HG02885 (cell line): ENCODE results near the gene SLC4A9.
A peak's percentile ranks its signal among the peaks of the same experiment; 100 is the strongest.
"Not testable (repeated sequence)": the region's sequence is repeated elsewhere in the genome, so short reads cannot be mapped to it uniquely, and the experiment has no call there.

ENCODE experiments used
- ATAC-seq: cut with Tn5 transposase; IDR thresholded peaks from one replicate; pipeline ENCODE4 v1.9.1; 2021; ENCODE audit warnings: mild to moderate bottlenecking; ENCODE audit not compliant: unreplicated experiment, poor library complexity

The SLC4A9 gene

GRCh38 chr5:140391732-140392131 lies 31.7 kb downstream of the SLC4A9 start:
- no peak for ATAC-seq

DNA sequence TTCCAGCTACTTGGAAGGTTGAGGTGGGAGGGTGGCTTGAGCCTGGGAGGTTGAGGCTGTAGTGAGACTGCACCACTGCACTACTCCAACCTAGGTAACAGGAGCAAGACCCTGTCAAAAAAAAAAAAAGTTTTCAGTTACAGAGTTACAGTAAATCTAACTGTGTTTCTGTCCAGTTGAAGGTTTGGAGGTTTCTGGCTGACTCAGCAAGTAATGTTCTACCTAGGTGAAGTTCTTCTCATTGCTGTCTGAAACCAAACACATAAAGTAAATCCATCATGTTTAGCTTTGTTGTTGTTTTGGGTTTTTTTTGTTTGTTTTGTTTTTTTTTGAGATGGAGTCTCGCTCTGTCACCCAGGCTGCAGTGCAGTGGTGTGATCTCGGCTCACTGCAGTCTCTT lies 33.7 kb downstream of the SLC4A9 start:
- no peak for ATAC-seq

DNA sequence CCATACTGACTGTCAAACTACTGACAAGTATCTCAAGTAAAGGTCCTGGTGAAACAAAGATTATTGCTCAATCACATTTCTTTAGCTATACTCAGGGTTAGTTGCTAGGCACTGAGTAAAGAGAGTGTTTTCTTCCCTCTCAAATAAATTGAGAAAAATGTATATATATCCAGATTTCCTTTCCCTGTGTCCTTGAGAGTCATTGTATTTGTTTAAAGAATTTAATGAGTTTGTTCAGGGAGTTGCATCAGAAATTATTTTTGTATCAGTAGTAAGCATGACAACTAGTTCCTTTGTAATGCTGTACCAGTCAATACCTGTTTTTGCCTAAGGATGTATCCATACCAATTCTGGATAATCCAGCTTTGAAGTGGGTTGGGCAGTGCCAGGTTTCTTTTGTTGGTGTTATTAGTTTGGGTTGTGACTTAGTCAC lies 38.4 kb downstream of the SLC4A9 start:
- ATAC-seq, result no peak

DNA sequence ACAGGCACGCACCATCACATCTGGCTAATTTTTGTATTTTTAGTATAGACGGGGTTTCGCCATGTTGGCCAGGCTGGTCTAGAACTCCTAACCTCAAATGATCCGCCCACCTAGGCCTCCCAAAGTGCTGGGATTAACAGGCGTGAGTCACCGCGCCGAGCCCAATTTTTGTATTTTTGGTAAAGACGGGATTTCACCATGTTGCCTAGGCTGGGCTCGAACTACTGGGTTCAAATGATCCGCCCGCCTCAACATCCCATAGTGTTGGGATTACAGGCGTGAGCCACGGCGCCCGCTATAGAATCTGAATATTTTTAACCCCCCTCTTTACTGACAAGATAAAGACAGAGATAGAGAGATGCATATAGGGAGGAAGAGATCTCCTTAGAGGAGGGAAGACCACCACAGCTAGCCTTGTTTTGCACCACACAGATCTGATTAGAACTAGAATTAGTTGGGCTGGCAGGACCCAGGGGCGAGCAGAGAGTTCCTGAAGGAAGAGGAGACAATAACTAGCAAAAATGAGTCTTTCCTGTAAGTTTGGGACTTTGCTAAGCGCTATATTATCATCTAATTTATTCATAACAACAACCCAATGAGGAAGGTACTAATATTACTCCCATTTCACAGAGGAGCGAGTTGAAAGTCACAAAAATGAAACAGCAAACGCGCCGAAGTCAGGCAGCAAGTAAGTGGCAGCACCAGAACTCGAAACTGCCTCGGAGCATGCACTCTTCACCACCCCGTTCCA lies 40.2 kb downstream of the SLC4A9 start:
- peak; percentile 1 for ATAC-seq

- peak; percentile 70 for ATAC-seq
These were observed 40.9 kb downstream of the SLC4A9 start for GRCh38 chr5:140400730-140401361.

DNA sequence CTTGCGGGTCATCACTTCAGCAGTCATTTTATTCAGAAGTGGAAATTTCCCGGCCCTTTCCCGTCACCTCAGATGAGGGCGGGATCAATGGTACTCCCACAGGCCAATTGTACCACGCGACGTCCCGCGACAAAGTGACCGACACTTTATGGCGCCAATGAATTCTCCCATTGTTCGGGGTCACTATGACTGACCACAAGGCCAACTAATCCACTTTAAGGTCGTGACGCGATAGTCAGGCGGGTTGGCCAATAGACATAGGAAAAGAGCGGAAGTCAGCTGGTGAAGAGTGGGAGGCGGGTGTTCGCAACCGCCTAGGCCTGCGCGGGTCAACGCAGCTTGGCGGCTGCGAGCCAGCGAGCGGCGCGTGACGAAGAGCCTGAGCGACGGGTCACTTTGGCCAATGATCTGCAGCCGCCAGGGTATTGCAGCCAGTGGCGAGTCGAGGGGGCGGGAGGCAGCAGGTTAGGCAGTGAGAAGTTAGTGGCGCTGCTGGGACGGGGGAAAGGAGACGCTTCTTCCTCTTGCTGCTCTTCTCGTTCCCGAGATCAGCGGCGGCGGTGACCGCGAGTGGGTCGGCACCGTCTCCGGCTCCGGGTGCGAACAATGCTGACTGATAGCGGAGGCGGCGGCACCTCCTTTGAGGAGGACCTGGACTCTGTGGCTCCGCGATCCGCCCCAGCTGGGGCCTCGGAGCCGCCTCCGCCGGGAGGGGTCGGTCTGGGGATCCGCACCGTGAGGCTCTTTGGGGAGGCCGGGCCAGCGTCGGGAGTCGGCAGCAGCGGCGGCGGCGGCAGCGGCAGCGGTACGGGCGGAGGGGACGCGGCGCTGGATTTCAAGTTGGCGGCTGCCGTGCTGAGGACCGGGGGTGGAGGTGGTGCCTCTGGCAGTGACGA lies 41.6 kb downstream of the SLC4A9 start, which contains the start of gene ANKHD1:
TSS of gene ANKHD1 (plus strand) at position 472 of the 896 bp plus-strand sequence. CDS start at position 607, 135 bp downstream.
- peak; percentile 85 for ATAC-seq

DNA sequence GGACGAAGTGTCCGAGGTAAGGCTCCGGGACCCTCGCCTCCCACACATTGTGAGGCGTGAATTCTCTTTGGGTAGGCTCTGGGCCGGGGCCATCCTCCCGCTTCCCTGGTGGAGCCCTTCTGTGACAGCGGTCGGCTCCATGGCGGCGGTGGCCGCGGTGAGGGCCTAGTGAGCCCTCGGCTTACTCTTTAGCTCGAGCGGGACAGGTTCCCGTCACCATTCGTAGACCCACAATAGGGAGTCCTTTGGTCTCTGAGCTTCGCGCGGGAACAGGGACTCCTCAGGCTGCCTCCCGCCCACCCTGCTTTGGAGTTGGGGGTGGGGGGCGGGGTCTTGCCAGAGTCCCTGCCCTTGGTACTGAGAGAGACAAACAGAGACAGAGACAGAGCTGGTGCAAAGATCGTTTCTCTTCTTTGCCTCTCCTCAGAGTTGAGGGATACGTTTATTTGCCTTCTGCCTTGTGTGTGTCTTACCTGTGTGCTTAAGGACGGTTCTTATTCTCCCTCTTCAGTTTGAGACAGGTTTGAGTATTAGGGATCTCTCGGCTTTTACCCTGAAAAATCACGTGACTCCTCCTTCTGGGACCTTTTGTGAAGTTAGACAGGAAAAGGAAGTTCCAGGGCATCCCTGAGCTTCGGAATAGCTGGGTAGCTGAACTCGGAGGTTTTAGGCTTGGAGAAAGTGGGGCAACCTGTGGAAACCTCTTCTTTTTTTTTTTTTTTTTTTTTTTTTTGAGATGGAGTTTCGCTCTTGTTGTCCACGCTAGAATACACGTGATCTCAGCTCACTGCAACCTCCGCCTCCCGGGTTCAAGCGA lies 42.5 kb downstream of the SLC4A9 start:
- ATAC-seq, result no peak

GRCh38 chr5:140403613-140404012 lies 43.6 kb downstream of the SLC4A9 start:
- ATAC-seq, result no peak

- ATAC-seq, result no peak
These were observed 48.8 kb downstream of the SLC4A9 start for GRCh38 chr5:140408750-140409241.

DNA sequence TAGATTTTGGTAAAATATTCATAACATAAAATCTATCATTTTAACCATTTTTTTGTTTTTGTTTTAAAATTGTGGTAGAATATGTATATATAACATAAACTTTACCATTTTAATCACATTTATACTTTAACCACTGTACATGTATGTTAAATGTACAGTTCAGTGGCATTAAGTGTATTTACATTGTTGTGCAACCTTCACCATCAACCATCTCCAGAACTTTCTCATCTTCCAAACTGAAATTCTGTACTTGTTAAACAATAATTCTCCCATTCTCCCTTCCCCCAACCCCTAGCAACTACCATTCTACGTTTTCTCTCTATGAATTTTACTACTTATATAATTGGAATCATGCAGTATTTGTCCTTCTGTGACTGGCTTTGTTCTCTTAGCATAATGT lies 53.2 kb downstream of the SLC4A9 start:
- ATAC-seq, result no peak

GRCh38 chr5:140417235-140417634 lies 57.2 kb downstream of the SLC4A9 start:
- ATAC-seq, result no peak

- no peak for ATAC-seq
These were observed 59.0 kb downstream of the SLC4A9 start for GRCh38 chr5:140418862-140419520.

DNA sequence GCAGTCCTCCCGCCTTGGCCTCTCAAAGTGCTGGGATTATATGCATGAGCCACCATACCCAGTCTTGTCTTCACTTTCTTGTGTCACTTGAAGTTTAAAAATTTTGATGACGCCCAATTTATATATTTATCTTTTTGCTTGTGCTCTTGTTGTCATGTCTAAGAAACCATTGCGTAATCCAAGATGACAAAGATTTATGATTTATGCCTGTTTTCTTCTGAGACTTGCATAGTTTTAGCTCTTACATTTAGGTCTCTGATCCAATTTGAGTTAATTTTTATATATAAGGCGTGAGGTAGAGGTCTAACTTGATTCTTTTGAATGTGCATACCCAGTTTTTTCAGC lies 60.2 kb downstream of the SLC4A9 start:
- no peak for ATAC-seq

- no peak for ATAC-seq
These were observed 60.8 kb downstream of the SLC4A9 start for GRCh38 chr5:140420665-140421361.

- not testable (repeated sequence) for ATAC-seq
These were observed 61.4 kb downstream of the SLC4A9 start for GRCh38 chr5:140421375-140421774.

- ATAC-seq, result no peak
These were observed 63.6 kb downstream of the SLC4A9 start for GRCh38 chr5:140423609-140424008.

- ATAC-seq, result no peak
These were observed 64.1 kb downstream of the SLC4A9 start for GRCh38 chr5:140424135-140424534.
